PC-3 (cell line): ENCODE results near the gene SPATS2. TPM values are rescaled to one million over a fixed set of nuclear protein-coding genes. Genes with fewer than 3 reads are reported as not detected.
A peak's percentile ranks its signal among the peaks of the same experiment; 100 is the strongest.

Experiments
- ATAC-seq: fragments of 200-7000 bp; cut with Tn5 transposase; 2 replicates; pipeline ENCODE4 v1.9.1; 2020; ENCODE audit warnings: mild to moderate bottlenecking, moderate library complexity
- BruUV-seq: library from RNA; stranded (reverse); fragments of 400-500 nt; replicated peaks from 2 replicates; lab custom pipeline; 2021; lab: Mats Ljungman, UMichigan
- CTCF ChIA-PET: fragments of 300-600 bp; sonication (Branson Sonifier 250); formaldehyde crosslinking; loops from one replicate; lab custom pipeline; 2022; ENCODE audit warnings: antibody characterized with exemption; lab: Charles Lee
- POLR2A ChIA-PET: fragments of 300-600 bp; sonication (Branson Sonifier 250); formaldehyde crosslinking; loops from one replicate; lab custom pipeline; 2022; ENCODE audit warnings: antibody characterized with exemption; ENCODE audit not compliant: unreplicated experiment; lab: Charles Lee
- DNase-seq: peaks from one replicate; pipeline ENCODE4 v3.0.0-alpha.2; 2015
- H2AFZ ChIP-seq: fragments of 300-600 bp; sonication (generic); 2 replicates; pipeline ENCODE4 v1.6.0; 2016; ENCODE audit warnings: antibody characterized with exemption, low read length
- H3F3A ChIP-seq: fragments of 300-600 bp; sonication (generic); one replicate; pipeline ENCODE4 v1.6.0; 2017; ENCODE audit warnings: antibody characterized with exemption, low read length, control low read depth, mild to moderate bottlenecking; ENCODE audit not compliant: unreplicated experiment
- H3K27ac ChIP-seq: fragments of 300-600 bp; sonication (generic); 2 replicates; pipeline ENCODE4 v1.5.1; 2016; ENCODE audit warnings: mild to moderate bottlenecking, low read length
- H3K27me3 ChIP-seq: fragments of 300-600 bp; sonication (generic); 2 replicates; pipeline ENCODE4 v1.6.1; 2016; ENCODE audit warnings: low read length, mixed read lengths
- H3K36me3 ChIP-seq: fragments of 300-600 bp; sonication (generic); 2 replicates; pipeline ENCODE4 v1.6.1; 2016; ENCODE audit warnings: low read depth, mixed run types, low read length, mixed read lengths
- H3K4me1 ChIP-seq: fragments of 300-600 bp; sonication (generic); 2 replicates; pipeline ENCODE4 v1.5.1; 2016; ENCODE audit warnings: low read length; ENCODE audit not compliant: insufficient read depth
- H3K4me2 ChIP-seq: fragments of 300-600 bp; sonication (generic); 2 replicates; pipeline ENCODE4 v1.6.0; 2016; ENCODE audit warnings: low read length
- H3K4me3 ChIP-seq: fragments of 300-600 bp; sonication (generic); 2 replicates; pipeline ENCODE4 v1.5.1; 2016; ENCODE audit warnings: mild to moderate bottlenecking, low read length, mixed read lengths
- H3K79me2 ChIP-seq: fragments of 300-600 bp; sonication (generic); 2 replicates; pipeline ENCODE4 v1.6.1; 2017; ENCODE audit warnings: low read length, mixed read lengths
- H3K9ac ChIP-seq: fragments of 300-600 bp; sonication (generic); 2 replicates; pipeline ENCODE4 v1.6.0; 2016; ENCODE audit warnings: mild to moderate bottlenecking, low read length
- H3K9me2 ChIP-seq: fragments of 300-600 bp; sonication (generic); replicated peaks from 2 replicates; pipeline ENCODE4 v1.6.1; 2016; ENCODE audit warnings: mixed run types, low read length, mixed read lengths
- H3K9me3 ChIP-seq: fragments of 300-600 bp; sonication (generic); 2 replicates; pipeline ENCODE4 v1.6.1; 2016; ENCODE audit warnings: low read length, mixed read lengths
- H4K20me1 ChIP-seq: fragments of 300-600 bp; sonication (generic); 2 replicates; pipeline ENCODE4 v1.6.1; 2016; ENCODE audit warnings: low read length, mixed read lengths
- CTCF ChIP-seq: fragments of 300-600 bp; sonication (generic); conservative IDR thresholded peaks from 2 replicates; pipeline ENCODE4 v1.5.1; 2017; ENCODE audit warnings: antibody characterized with exemption, low read depth, mild to moderate bottlenecking, low read length
- EZH2 ChIP-seq: fragments of 300-600 bp; sonication (generic); IDR thresholded peaks from one replicate; pipeline ENCODE4 v1.6.1; 2017; ENCODE audit warnings: antibody characterized with exemption, mild to moderate bottlenecking, low read length; ENCODE audit not compliant: unreplicated experiment
- EZH2phosphoT487 ChIP-seq: fragments of 300-600 bp; sonication (generic); IDR thresholded peaks from 2 replicates; pipeline ENCODE4 v1.6.1; 2018; ENCODE audit warnings: mild to moderate bottlenecking, antibody characterized with exemption, low read length, borderline replicate concordance
- intact Hi-C: fragments of 100-400 bp; cut with micrococcal nuclease; formaldehyde crosslinking; loops from 2 replicates; pipeline ENCODE4 v1.9.0; 2023
- total RNA-seq: library from RNA; depleted of rRNA; stranded (reverse); fragments of >200 nt; gene quantifications from 2 replicates; pipeline ENCODE4 v1.2.3, GENCODE V29; 2014

Gene SPATS2
- total RNA-seq, 1 experiment from 2014 or later: 27.0 TPM

DNA sequence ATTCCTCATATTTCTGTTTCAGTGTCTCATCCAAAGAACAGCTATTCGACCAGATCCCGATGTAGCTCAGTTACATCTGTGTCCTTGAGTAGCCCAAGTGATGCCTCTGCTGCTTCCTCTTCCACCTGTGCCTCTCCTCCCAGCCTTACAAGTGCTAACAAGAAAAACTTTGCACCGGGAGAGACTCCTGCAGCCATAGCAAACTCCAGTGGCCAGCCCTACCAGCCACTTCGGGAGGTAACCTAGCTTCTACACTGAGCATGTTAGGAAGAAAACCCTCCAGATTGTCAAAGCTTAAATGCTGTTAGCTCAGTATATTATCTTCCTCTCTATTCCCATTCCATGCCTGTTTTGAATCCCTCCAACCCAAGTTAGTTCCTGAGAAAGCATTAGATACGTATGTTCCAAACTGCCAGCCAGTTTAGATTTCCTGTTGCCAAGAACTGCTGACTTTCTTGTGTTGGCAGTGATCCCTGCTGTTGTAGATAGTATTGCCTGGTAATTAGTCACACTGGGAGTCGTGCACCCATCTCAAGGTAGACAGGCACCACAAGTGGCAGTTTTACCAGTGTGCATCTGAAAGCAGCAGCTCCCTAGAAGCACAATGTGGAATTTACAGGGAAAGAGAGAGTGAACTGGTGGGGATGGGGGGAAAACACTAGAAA is 157.5 kb downstream of the SPATS2 start:
- Histone ChIP-seq H3K36me3 (peaks cover 19% of the 10 kb centered on the region; the same call in 1 of the 2 replicates), H3K9me2 (no peaks in the 10 kb centered on the region), H3K4me1 (0 out of 2 replicates have a peak, but pooled peaks cover 4% of the 10 kb centered on the region), H3K79me2 (no peaks in the 10 kb centered on the region), H3K4me3 (no peak overlapping the region), H3K9me3 (no peaks in the 10 kb centered on the region), H3K4me2 (no peak overlapping the region), H3K9ac (no peak overlapping the region), H3K27me3 (no peaks in the 10 kb centered on the region), H3K27ac (no peak overlapping the region), H4K20me1 (no peaks in the 10 kb centered on the region), H2AFZ (no peak overlapping the region), H3F3A (no peaks in the 10 kb centered on the region)
- CTCF ChIA-PET: no interaction called here
- ATAC-seq: peak; percentile 76
- BruUV-seq: no TSS peak
- intact Hi-C loops: no loop called here
- TF ChIP-seq EZH2phosphoT487 (no peak), EZH2 (no peak), CTCF (no peak)
- POLR2A ChIA-PET: interaction anchor here (0.7 kb wide), 1 partner anchor 100 kb away, joined by 8 read pairs; no protein-coding TSS in a partner anchor
- DNase-seq: peak; percentile 35

DNA sequence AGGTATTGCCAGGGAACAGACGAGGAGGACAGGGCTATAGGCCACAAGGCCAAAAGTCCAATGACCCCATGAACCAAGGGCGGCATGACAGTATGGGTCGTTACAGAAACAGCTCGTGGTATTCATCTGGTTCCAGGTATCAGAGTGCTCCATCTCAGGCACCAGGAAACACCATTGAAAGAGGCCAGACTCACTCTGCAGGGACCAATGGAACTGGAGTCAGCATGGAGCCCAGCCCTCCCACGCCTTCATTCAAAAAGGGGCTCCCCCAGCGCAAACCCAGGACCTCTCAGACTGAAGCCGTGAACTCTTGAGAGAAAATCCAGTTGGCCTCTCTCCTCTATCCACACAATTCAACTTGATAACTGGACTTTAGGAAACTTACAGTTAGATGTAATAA is 158.7 kb downstream of the SPATS2 start:
- ATAC-seq (no peak), DNase-seq (no peak)
- no peak overlapping the region for H2AFZ ChIP-seq
- no peak overlapping the region for H3K9ac ChIP-seq
- no peak overlapping the region for H3K4me2 ChIP-seq
- BruUV-seq: no TSS peak
- TF ChIP-seq EZH2phosphoT487 (no peak), EZH2 (no peak), CTCF (no peak)
- POLR2A ChIA-PET: no interaction called here
- H3K9me3 ChIP-seq: no peaks in the 10 kb centered on the region
- peaks cover 19% of the 10 kb centered on the region; the same call in 1 of the 2 replicates for H3K36me3 ChIP-seq
- H4K20me1 ChIP-seq: no peaks in the 10 kb centered on the region
- H3K27ac ChIP-seq: no peak overlapping the region
- H3K79me2 ChIP-seq: no peaks in the 10 kb centered on the region
- CTCF ChIA-PET: no interaction called here
- no peaks in the 10 kb centered on the region for H3K27me3 ChIP-seq
- no peak overlapping the region for H3K4me3 ChIP-seq
- H3K9me2 ChIP-seq: no peaks in the 10 kb centered on the region
- 0 out of 2 replicates have a peak, but pooled peaks cover 4% of the 10 kb centered on the region for H3K4me1 ChIP-seq
- no peaks in the 10 kb centered on the region for H3F3A ChIP-seq
- intact Hi-C loops: no loop called here
